Measurements from ENCODE around the gene LEFTY1.
A peak's percentile ranks its signal among the peaks of the same experiment; 100 is the strongest.
"Not testable (repeated sequence)": the region's sequence is repeated elsewhere in the genome, so short reads cannot be mapped to it uniquely, and the experiment has no call there.

The LEFTY1 gene, protein sequence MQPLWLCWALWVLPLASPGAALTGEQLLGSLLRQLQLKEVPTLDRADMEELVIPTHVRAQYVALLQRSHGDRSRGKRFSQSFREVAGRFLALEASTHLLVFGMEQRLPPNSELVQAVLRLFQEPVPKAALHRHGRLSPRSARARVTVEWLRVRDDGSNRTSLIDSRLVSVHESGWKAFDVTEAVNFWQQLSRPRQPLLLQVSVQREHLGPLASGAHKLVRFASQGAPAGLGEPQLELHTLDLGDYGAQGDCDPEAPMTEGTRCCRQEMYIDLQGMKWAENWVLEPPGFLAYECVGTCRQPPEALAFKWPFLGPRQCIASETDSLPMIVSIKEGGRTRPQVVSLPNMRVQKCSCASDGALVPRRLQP

GRCh38 chr1:225888898-225889601 is at the start of gene LEFTY1:
TSS of gene LEFTY1 (minus strand) at chr1:225889146. CDS start at chr1:225889066, 80 bp downstream.
- no peaks in the 10 kb centered on the region for H3K36me3 Mint-ChIP-seq (ENCODE audit: low read depth)
- no peaks in the 10 kb centered on the region for H3K9me3 Mint-ChIP-seq
- no peak within 1 kb of the TSS for H3K4me3 Mint-ChIP-seq
- peaks cover 36% of the 10 kb centered on the region for H3K27me3 Mint-ChIP-seq (ENCODE audit: low read depth)
- no peak within 1 kb of the TSS for H3K27ac Mint-ChIP-seq
- peaks cover 5% of the 10 kb centered on the region for H3K4me1 Mint-ChIP-seq (ENCODE audit: low read depth)

GRCh38 chr1:225937048-225937968 is 48.4 kb upstream of the LEFTY1 start:
- Mint-ChIP-seq H3K4me1 (ENCODE audit: low read depth) (peaks cover 2% of the 10 kb centered on the region), H3K27me3 (ENCODE audit: low read depth) (peaks cover 3% of the 10 kb centered on the region), H3K27ac (no peak overlapping the region), H3K9me3 (no peaks in the 10 kb centered on the region), H3K36me3 (ENCODE audit: low read depth) (no peaks in the 10 kb centered on the region), H3K4me3 (no peak overlapping the region)

DNA sequence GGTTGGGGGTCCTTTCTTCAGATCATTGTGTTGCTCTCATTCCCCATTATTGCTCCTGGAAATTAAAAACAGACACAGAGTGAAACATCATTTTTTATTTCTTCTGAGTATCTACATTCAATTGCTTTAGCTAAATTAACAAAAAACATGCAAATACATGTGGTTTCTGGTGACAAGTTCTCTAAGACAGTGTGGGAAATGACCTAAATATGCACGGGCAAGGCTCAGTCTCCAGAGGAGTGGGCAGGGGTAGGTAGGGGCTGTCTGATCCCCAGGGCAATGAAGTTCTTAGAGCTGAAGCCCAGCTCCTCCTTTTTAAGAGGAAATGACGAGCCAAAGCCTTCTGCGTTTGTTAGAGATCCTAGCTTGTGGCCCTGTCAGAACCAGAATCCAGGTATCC is 47.6 kb upstream of the LEFTY1 start:
- H3K4me1 Mint-ChIP-seq (ENCODE audit: low read depth), result peaks cover 2% of the 10 kb centered on the region
- peaks cover 3% of the 10 kb centered on the region for H3K27me3 Mint-ChIP-seq (ENCODE audit: low read depth)
- H3K36me3 Mint-ChIP-seq (ENCODE audit: low read depth), result no peaks in the 10 kb centered on the region
- H3K27ac Mint-ChIP-seq, result no peak overlapping the region
- H3K9me3 Mint-ChIP-seq, result no peaks in the 10 kb centered on the region
- H3K4me3 Mint-ChIP-seq, result no peak overlapping the region

DNA sequence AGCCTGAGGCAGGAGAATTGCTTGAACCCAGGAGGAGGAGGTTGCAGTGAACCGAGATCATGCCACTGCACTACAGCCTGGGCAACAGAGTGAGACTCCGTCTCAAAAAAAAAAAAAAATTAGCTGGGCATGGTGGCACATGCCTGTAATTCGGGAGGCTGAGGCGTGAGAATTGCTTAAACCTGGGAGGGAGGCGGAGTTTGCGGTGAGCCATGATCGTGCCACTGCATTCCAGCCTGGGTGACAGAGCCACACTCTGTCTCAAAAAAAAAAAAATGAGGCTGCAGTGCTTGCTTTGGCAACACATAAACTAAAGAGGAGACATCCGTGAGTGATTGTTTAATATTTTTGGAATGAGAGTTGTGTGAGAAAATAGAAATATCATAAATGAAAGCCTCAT is 47.1 kb upstream of the LEFTY1 start:
- H3K27ac Mint-ChIP-seq; H3K27me3 Mint-ChIP-seq (ENCODE audit: low read depth): not testable (repeated sequence)

GRCh38 chr1:225934711-225935110 is 45.8 kb upstream of the LEFTY1 start:
- Mint-ChIP-seq H3K27ac (no peak overlapping the region), H3K4me3 (no peak overlapping the region)

More for the DNA sequence above, 47.1 kb upstream of the LEFTY1 start:
- H3K9me3 Mint-ChIP-seq; H3K4me3 Mint-ChIP-seq; H3K4me1 Mint-ChIP-seq (ENCODE audit: low read depth); H3K36me3 Mint-ChIP-seq (ENCODE audit: low read depth): not testable (repeated sequence)

DNA sequence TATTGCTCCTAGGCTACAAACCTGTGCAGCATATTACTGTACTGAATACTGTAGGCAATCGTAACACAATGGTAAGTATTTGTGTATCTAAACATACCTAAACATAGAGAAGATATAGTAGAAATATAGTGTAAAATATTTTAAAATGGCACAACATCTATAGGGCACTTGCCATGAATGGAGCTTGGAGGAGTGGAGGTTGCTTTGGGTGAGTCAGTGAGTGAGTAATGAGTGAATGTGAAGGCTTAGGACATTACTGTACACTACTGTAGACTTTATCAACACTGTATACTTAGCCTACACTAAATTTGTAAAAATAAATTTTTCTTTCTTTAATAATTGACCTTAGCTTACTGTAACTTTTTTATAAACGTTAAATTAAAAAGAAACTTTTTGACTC is 44.1 kb upstream of the LEFTY1 start:
- H3K4me3 Mint-ChIP-seq, result no peak overlapping the region
- H3K4me1 Mint-ChIP-seq (ENCODE audit: low read depth), result peaks cover 15% of the 10 kb centered on the region
- no peaks in the 10 kb centered on the region for H3K36me3 Mint-ChIP-seq (ENCODE audit: low read depth)
- no peaks in the 10 kb centered on the region for H3K9me3 Mint-ChIP-seq
- no peaks in the 10 kb centered on the region for H3K27me3 Mint-ChIP-seq (ENCODE audit: low read depth)
- no peak overlapping the region for H3K27ac Mint-ChIP-seq

More at GRCh38 chr1:225934711-225935110, 45.8 kb upstream of the LEFTY1 start:
- no peaks in the 10 kb centered on the region for H3K27me3 Mint-ChIP-seq (ENCODE audit: low read depth)
- no peaks in the 10 kb centered on the region for H3K9me3 Mint-ChIP-seq
- H3K36me3 Mint-ChIP-seq (ENCODE audit: low read depth), result no peaks in the 10 kb centered on the region
- H3K4me1 Mint-ChIP-seq (ENCODE audit: low read depth), result peaks cover 2% of the 10 kb centered on the region

- H3K9me3 Mint-ChIP-seq, result no peaks in the 10 kb centered on the region
- no peaks in the 10 kb centered on the region for H3K36me3 Mint-ChIP-seq (ENCODE audit: low read depth)
- H3K27ac Mint-ChIP-seq, result no peak overlapping the region
- H3K4me1 Mint-ChIP-seq (ENCODE audit: low read depth), result peaks cover 20% of the 10 kb centered on the region
- H3K4me3 Mint-ChIP-seq, result no peak overlapping the region
- no peaks in the 10 kb centered on the region for H3K27me3 Mint-ChIP-seq (ENCODE audit: low read depth)
Measured at GRCh38 chr1:225931270-225932136, 42.6 kb upstream of the LEFTY1 start.

- Mint-ChIP-seq H3K27me3 (ENCODE audit: low read depth) (no peaks in the 10 kb centered on the region), H3K4me1 (ENCODE audit: low read depth) (peaks cover 24% of the 10 kb centered on the region), H3K4me3 (no peak overlapping the region), H3K36me3 (ENCODE audit: low read depth) (no peaks in the 10 kb centered on the region), H3K27ac (no peak overlapping the region), H3K9me3 (no peaks in the 10 kb centered on the region)
Measured at GRCh38 chr1:225930566-225930965, 41.6 kb upstream of the LEFTY1 start.

DNA sequence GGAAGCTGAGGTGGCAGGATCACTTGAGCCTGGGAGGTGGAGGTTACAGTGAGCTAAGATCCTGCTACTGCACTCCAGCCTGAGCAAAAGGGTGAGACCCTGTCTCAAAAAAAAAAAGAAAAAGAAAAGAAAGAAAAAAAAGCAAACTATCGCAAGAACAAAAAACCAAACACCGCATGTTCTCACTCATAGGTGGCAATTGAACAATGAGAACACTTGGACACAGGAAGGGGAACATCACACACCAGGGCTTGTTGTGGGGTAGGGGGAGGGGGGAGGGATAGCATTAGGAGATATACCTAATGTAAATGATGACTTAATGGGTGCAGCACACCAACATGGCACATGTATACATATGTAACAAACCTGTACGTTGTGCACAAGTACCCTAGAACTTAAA is 40.5 kb upstream of the LEFTY1 start:
- H3K27me3 Mint-ChIP-seq (ENCODE audit: low read depth); H3K4me3 Mint-ChIP-seq; H3K9me3 Mint-ChIP-seq; H3K27ac Mint-ChIP-seq; H3K36me3 Mint-ChIP-seq (ENCODE audit: low read depth): not testable (repeated sequence)
- peaks cover 29% of the 10 kb centered on the region for H3K4me1 Mint-ChIP-seq (ENCODE audit: low read depth)

- peak overlapping the region; percentile 37 for H3K4me3 Mint-ChIP-seq
- H3K4me1 Mint-ChIP-seq (ENCODE audit: low read depth), result peaks cover 29% of the 10 kb centered on the region
- H3K27ac Mint-ChIP-seq, result peak overlapping the region; percentile 81
Measured at GRCh38 chr1:225928186-225929175, 39.5 kb upstream of the LEFTY1 start.

DNA sequence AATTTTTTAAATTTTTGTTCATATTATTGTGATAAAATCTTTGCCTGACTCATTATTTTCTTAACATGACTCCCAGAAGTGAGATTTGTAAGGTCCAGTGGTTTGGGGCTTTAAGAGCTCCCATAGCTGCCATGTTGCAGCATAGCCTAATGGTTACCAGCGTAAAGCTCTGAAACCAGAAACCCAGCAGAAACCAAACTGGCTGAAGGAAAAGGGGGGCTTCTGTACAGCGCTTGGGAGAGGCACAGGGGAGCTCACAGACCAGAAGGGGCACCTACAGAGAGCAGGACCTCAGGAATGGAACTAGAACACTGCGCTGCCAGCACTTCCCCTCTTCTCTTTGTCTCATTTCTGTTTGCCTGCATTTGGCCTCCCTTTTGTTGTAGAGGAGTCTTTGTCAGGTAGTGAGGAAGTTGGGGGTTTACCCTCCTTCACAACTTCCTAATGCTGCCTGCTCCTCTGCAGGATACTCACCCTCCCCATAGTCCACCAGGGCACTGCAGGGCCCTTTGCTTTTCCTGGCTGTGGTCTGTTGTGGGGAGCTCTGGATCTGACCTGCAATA is 37.7 kb upstream of the LEFTY1 start:
- H3K4me3 Mint-ChIP-seq, result peak overlapping the region; percentile 40
- no peaks in the 10 kb centered on the region for H3K9me3 Mint-ChIP-seq
- H3K4me1 Mint-ChIP-seq (ENCODE audit: low read depth), result peaks cover 36% of the 10 kb centered on the region
- H3K36me3 Mint-ChIP-seq (ENCODE audit: low read depth), result peaks cover 7% of the 10 kb centered on the region
- no peaks in the 10 kb centered on the region for H3K27me3 Mint-ChIP-seq (ENCODE audit: low read depth)
- no peak overlapping the region for H3K27ac Mint-ChIP-seq

More at GRCh38 chr1:225928186-225929175, 39.5 kb upstream of the LEFTY1 start:
- Mint-ChIP-seq H3K27me3 (ENCODE audit: low read depth) (no peaks in the 10 kb centered on the region), H3K36me3 (ENCODE audit: low read depth) (no peaks in the 10 kb centered on the region), H3K9me3 (no peaks in the 10 kb centered on the region)

DNA sequence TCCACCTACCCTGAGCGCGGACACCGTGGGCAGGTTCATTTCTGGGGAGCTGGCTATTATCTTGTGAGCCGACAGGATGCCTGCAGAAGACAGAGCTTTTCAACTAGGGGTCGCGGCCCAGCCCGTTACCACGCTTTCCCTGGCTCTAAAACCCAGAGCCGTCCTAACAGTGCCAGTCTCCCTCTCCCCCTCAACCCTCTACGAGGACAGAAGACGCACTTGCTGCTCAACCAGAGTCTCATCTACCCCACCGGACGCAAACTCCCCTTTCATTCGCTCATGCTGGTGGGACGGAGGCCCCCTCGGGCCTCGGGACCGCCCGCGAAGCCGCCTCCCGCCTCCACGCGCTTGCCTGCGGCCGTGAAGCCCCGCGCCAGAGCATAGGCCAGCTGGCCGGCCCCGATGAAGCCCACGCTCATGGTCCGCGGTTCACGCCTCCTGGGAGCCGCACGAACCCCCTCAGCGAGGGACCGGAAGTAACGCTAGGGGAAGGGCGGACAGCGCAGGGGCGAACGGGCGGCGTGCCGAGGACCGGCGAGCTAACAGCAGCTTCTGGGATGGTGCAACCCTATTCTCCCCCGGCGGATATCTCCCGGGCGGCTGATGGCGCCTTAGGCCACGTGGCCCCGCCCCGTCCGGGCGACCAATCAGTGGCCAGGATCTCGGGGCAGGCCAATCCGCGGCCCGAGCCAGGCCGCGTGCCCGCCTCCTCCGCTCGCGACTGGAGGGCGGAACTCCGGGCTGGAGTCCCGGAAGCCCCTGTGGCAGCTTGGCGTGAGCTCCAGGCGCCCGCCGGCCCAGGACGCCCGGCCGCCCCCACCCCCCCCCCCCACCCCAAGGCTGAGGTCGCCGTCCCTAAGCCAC is 35.0 kb upstream of the LEFTY1 start, which contains the start of gene PYCR2:
TSS of gene PYCR2 (minus strand) at position 559 of the 864 bp plus-strand sequence. CDS start at position 419, 140 bp downstream.
- H3K36me3 Mint-ChIP-seq (ENCODE audit: low read depth), result peaks cover 20% of the 10 kb centered on the region
- H3K27ac Mint-ChIP-seq, result peak within 1 kb of the TSS; percentile 92
- peak within 1 kb of the TSS; percentile 92 for H3K4me3 Mint-ChIP-seq
- no peaks in the 10 kb centered on the region for H3K27me3 Mint-ChIP-seq (ENCODE audit: low read depth)
- peaks cover 41% of the 10 kb centered on the region for H3K4me1 Mint-ChIP-seq (ENCODE audit: low read depth)
- no peaks in the 10 kb centered on the region for H3K9me3 Mint-ChIP-seq

Measured in T-helper 1 cell treated with Interleukin-12 subunit alpha and Interleukin-12 subunit beta and Interleukin-4 antibody, amounts not matched to agents 30 μg/mL and 1 μg/mL, for 36 hours (primary cell).